Measurements from ENCODE around the gene MTERF4.

The MTERF4 gene

GRCh38 chr2:241102239-241102803 lies at the start of gene MTERF4:
Gene MTERF4, minus strand, starts transcription at chr2:241102287. Its CDS starts 14 bp downstream, at chr2:241102273.
- DNase-seq: peak; percentile 87 to 98

GRCh38 chr2:241150660-241151530 lies 48.8 kb upstream of the MTERF4 start:
- DNase-seq: no peak

DNA sequence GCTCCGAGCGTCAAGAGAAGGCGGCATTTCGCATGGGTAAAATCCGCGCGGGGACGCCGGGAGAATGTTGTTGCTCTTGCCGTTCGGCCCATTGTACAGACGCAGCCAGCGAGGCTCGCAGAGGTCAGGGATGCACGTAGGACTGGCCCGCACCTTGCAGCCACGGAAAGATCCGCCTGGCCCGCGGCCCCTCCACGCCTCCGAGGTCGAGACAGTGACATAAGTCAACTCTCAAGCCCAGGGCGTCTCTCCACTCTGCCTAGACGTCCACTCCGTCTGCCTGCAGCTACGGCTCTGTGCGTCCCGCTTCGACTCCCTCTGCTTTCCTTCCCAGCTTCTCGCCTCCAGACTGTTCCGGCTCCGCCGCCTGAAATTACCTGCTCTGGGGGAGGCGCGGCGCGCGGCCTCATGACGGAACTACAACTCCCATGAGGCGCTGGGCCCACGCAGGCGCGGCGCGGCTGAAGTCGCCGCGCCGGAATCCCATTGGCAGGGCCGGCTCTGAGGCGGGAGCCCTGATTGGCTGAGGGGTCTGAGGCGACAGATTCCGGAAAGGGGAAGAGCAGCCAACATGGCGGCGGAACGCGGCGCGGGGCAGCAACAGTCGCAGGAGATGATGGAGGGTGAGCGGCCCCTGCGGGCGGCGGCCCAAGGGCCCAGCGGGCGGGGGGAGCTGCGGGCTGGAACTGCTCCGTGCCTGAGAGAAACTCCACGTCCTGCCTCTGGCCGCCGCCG lies 48.0 kb upstream of the MTERF4 start, which contains the start of gene PPP1R7:
Gene PPP1R7, plus strand, starts transcription at position 543 of the 735 bp plus-strand sequence. Its CDS starts 29 bp downstream, at position 572.
- DNase-seq: peak; percentile 94 to 99

GRCh38 chr2:241149675-241149924 lies 47.5 kb upstream of the MTERF4 start:
- DNase-seq: no peak

DNA sequence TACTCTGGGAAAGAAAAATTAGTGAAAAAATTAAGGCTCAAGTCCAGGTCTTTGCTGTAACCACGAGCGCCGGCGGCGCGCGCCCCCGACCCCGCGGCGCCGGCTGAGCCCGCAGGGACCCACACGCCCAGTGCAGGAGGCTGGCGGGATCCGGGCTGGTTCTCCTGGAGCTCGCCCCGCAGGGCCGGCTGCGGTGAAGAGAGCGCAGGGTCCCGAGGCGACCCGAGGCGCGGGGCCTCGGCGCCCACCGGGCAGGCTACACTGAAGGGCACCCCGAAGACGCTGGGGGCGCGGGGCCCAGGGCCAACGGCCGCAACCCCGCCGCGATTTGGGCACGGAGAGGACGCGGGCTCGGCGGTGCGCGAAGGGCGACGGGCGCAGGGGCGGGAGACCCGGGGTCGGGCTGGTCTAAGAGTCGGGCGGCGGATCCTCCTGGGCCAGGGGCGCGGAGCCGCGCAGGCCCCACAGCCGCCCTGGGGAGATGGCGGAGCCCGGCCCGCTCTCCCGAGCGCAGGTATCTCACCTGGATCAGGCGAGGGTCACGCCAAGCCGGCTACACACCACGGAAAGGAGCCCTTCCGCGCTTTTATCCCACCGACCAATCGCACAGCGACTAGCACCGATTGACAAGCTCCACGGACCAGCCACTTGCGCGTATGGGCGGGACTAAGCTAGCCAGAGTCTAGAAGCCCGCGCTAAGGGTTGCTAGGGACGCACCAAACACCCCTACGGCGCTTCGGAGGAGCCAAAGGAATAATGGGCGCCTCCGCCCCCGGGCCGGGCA lies 47.0 kb upstream of the MTERF4 start, which contains the start of gene PASK:
Gene PASK, minus strand, starts transcription at position 582 of the 784 bp plus-strand sequence. CDS start 6,440 bp downstream, outside the sequence.
- peak; percentile 98 to 99 for DNase-seq

DNA sequence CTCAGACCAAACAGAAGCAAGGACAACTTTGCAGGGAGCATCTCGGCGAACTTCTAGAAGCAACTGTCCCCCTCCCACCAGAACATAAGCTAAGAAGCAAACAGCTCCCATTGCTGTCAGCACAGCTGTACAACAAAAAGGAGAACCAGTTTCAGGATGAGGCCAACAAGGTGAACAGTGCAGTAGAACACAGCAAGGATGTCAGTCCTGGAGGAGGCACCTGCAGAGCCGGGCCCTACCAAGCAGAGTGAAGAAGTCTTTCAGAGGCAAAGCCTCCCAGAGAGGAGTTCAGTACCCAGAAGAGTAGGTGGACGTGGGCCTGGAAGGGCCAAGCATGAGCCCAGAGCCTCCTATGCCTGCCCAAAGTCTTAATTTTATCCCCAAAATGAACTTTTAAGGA lies 46.2 kb upstream of the MTERF4 start:
- DNase-seq: peak in 1 of 2 experiments; percentile 45

- no peak for DNase-seq
These were observed 45.2 kb upstream of the MTERF4 start for GRCh38 chr2:241147336-241147735.

DNA sequence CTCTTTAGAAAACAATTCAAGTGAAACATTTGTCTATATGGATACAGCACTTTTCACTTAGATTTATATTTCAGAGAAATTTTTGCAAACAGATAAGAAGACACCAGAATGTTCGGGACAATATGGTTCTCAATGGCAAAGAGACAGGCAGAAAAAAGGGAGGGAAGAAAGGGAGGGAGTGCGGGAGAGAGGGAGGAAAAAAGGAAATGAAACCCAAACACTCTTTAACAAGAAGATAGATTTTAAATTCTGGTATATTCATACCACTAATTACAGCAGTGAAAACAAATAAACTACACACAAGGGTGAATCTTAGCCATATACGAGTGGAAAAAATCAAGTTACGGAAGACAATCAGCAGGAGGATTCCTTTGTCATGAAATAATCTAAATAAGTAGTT lies 44.2 kb upstream of the MTERF4 start:
- no peak for DNase-seq

DNA sequence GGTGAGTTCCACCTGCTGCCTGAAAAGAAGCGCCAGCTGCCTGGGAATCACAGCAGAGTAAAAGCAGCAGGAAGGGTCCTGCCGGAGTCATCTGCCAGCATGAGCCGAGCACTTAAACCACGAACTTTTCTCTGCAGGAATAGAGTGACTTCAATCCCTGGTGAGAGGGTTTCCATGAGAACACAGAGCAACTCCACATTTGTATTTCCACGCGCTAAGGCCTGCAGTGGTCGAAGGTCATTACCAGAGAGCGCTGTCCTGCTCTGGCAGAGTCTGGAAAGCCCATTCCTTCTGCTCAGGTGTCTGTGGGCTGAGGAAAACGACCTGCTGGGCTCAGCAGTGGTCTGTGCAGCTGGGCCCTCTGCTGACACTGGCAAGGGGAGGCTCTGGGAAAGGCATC lies 40.5 kb upstream of the MTERF4 start:
- DNase-seq: no peak

DNA sequence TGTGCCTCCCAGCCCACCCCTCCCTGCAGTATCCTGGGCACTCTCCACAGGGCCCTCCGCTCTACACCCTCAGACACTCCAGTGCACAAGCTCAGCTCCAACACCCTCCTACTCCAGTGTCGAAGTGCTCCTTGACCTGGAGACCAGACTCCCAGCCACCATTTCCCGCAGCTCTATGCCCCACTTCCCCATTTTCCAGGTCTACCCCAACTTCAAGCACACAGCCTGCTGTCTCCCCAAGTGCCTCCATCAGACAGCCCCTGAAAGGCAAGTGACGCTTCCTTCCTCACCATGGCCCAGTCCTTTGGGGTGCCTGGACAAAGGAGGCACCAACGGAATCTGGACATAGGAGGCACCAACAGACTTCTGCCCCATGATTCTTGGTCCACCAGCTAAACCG lies 40.0 kb upstream of the MTERF4 start:
- DNase-seq: no peak

- no peak for DNase-seq
These were observed 39.2 kb upstream of the MTERF4 start for GRCh38 chr2:241141214-241141770.

DNA sequence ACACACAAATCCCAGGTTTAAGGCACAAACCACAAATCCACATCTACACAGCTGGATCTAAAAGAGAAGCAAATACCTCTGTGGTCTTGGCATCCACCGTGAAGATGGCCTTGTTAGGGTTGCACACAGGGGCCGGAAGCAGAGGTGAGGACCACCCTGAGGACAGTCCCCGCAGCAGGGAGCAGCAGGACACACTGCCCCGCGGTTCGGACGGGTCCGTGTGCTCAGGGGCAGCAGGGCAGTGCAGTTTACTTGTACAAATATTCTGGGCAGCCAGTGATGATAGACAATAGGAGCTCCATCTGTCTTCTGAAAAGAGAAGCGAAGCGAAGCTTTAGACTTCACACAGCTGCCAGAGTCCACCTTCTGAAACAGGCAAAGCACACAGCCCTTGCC lies 38.4 kb upstream of the MTERF4 start:
- no peak for DNase-seq

- no peak for DNase-seq
These were observed 37.7 kb upstream of the MTERF4 start for GRCh38 chr2:241139531-241140444.

- DNase-seq: no peak
These were observed 36.4 kb upstream of the MTERF4 start for GRCh38 chr2:241138471-241138870.

GRCh38 chr2:241137276-241138190 lies 35.4 kb upstream of the MTERF4 start:
- DNase-seq: no peak

DNA sequence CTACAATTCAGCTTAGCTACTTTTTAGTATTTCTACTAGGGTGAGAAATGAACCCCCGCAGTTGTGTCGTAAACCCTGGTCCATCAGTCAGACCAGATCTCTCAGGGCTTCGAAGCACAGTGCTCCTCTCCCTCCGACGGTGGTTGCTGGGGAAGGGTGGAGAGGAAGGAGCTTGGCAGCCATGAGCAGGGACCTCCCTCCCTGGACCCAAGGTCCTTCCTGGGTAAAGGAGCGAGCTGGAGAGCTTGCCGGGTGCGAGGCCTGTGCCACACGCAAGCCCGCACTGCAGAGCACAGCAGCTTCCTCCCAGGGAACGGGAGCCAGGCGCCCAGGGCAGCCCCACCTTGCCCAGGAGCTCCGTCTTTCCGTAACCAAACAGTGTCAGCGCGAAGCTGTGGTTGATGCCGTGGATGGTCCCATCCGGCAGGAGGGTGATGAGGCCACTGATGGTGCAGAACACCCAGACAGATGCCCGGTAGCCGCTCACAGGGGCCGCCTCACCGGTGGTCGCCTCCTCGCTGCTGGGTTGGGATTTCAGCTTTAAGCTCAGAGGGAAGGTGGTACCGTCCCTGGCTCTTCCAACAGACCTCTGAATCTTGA lies 34.7 kb upstream of the MTERF4 start:
- DNase-seq: no peak

DNA sequence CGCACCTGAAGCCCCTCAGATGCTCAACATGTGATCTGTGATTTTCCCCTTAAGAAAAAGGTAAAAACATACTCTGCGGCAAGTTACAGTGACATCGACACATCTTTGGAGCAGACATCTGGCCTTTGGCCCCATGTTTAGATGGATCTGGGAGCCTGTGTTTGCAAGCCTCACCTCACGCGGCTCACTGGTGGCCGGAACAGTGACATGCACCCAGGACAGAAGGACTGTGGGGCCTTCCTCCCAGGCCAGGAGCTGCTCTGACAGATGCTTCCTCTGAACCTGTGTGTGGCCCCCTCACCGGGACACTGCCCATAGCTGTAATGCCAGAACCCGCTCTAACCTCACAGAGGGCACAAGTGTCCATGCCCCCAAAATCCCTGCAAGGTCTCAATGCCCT lies 34.1 kb upstream of the MTERF4 start:
- no peak for DNase-seq

- DNase-seq: no peak
These were observed 33.6 kb upstream of the MTERF4 start for GRCh38 chr2:241135737-241136136.

GRCh38 chr2:241134711-241135110 lies 32.6 kb upstream of the MTERF4 start:
- DNase-seq: no peak

DNA sequence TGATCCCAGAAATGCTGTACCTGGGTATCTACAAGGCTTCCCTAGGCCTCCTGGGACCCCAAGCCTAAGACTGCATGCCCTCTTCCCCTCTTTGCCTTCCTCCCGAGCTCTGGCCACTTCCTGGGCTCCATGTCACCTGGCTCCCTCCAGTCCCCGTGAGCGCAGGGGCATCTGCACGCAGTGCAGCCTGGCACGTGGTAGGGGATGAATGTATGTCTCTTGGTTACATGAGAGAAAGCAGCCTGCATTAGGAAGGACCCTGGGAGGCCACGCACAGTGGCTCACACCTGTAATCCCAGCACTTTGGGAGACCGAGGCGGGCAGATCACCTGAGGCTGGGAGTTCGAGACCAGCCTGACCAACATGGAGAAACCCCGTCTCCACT lies 31.3 kb upstream of the MTERF4 start:
- DNase-seq: no peak
